SK-N-DZ (cell line): ENCODE measurements around the gene MGST3.
"Not testable (repeated sequence)": the region's sequence is repeated elsewhere in the genome, so short reads cannot be mapped to it uniquely, and the experiment has no call there.

Experiments used
- DNase-seq: peaks from one replicate; pipeline ENCODE4 v3.0.0-alpha.2; 2015; ENCODE audit warnings: low spot score

MGST3 gene

GRCh38 chr1:165629151-165629550 is 1.9 kb upstream of the MGST3 start:
- no peak for DNase-seq

DNA sequence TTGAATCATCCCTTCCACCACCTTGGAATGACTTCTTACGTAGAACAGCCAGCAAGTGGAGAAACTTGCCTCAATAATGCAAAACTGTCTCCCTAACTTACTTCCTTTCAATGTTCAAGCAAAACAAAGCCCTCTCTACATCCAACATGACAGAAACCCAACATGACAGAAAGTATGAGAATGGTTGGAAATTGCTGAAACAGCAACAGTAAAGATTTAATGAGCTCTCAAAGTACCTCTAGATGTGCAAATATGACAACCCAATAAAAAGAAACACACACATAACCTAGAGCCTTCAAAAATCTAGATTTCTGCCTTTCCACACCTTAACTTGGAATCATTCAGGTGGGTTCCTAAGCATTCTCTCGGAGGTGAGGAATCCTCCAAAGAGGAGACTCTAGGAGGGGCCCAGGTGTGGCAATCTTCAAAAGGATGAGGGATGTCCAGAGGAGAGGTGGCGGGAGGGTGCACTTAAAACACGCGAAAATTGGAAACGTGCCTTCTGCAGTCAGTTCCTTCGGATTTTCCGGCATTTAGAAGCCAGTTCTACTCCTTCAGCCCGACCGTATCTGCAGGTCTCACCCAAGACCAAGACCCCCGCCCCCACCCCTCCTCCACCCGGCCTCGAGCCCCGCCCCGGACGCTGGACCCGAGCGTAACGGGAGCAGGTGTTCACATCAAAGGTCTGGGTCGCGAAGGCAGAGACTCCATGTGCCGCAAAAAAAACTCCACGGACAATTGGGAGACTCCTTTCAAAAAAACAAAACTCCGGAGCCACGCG is 996 bp upstream of the MGST3 start:
- DNase-seq: no peak

DNA sequence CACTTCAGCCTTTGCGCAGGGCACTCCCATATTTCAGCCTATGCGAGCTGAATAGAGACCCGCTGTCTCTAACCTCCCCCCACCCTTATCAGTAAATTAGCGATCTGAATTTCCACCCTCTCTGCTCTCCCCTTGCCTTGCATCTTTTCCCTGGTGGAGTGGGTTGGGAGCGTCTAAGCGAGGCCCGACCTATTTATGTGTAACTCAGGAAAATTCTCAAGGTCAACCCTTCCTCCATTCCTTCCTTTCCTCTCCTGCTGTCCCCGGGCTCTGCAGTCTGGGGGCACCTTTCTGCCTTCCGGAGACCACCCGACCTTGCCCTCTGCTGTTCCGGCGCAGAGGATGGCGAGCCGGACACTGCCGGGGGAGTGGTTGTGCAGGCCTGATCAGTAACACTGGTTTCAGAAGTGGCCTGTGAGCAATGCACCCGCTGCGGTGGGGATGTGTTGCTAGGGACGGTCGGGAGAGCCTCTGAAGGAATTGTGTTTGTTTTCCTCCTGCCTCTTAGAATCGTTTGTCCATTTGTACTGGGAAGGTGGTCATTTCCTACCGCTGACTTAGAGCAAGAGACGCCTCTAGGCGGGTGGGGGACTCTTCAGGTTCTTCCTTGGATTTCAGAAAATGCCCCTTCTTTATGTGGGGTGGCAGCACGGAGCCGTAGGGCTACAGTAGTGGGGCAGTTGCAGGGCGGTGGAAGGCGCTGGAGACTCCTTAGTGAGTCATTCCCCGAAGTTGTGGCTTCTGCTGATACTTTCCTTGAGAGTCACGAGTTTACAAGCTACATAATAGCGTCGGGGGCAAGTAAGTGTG is 513 bp downstream of the MGST3 start:
- peak; percentile 36 for DNase-seq

DNA sequence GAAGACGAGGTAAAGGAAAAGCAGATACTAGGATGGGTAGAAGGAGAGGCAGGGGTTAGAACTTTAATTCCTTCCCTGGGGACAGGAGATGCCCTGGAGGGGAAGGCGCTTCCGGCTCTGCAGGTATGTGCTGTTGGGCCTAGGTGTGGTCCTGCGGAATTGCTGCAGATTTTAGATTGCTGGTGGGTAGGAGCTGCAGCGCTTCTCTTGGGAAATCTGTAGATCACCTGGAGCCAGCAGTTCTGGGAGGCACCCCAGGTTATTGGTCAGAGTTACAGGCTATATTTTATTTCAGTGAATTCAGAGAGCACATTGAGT is 1.1 kb downstream of the MGST3 start:
- DNase-seq: no peak

- DNase-seq: no peak
Measured at GRCh38 chr1:165632491-165632890, 1.5 kb downstream of the MGST3 start.

- DNase-seq: no peak
Measured at GRCh38 chr1:165633614-165634013, 2.6 kb downstream of the MGST3 start.

DNA sequence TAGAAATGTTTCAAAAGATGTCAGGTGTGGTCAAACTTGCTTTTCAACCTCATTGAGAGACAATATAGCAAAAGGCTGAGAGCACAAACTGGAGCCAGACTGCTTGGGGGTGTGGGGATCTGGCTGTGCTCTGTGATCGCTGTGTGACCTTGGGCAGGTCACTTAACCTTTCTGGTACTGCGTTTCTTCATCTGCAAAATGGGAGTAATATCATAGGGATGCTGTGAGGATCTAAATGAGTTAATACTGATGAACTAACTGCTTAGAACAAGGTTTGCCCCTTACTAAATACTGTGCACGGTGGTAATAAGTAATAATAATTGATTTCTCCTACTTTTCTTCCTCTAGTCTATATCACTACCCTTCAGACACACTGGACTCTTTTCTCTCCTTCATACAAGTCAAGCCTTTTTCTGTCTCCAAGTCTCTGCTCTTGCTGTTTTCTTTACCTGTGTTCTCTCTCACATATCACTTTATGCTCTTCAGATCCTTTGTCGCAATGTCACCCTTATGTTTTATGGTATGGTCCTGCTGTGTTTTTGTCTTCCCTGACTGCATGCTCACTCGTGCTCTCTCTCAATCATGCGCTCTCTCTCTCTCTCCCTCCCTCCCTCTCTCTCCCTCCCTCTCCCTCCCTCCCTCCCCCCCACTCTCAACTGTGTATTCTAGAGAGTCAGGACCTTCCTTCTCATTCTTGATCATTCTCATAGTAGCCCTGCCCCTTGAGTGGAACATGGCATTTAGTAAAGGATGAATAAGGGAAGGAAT is 3.3 kb downstream of the MGST3 start:
- no peak for DNase-seq

DNA sequence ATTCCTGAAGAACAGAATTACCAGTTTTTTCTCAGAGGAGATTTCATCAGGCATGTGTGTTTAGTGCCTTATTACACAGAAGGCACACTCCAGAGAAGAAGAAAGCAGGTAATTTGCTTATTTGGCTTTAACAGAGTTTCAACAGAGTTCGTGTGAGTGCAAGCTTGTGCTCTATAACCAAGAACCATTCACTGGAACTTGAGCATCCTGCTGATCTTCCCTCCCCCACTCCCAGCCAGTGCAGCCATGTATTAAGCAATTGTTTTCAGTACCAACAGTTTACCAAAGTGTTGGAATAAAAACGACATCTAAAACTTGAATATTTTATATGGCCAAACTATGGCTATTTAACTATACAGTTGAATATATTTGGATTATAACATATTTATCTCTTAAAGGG is 4.3 kb downstream of the MGST3 start:
- no peak for DNase-seq

- no peak for DNase-seq
Measured at GRCh38 chr1:165635823-165636222, 4.8 kb downstream of the MGST3 start.

DNA sequence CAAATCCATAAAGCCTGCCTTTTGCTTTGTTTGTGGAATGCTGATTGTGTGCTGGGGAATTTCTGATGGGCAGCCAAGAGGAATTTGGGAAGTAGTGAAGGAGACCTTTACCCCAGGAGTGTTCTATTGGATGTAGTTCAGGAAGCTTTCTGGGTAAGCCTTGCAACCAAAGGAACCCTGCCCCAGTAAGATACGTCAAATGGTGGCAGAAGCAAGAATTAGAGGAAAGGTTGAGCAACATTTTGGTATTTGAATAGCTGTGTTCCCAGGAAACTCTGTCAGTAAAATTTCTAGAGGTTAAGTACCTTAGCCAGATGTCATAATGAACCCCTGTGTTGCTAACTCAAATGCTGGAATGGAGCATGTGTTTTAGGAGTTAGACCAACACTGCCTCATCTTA is 6.4 kb downstream of the MGST3 start:
- DNase-seq: no peak

GRCh38 chr1:165638211-165638610 is 7.2 kb downstream of the MGST3 start:
- DNase-seq: not testable (repeated sequence)

DNA sequence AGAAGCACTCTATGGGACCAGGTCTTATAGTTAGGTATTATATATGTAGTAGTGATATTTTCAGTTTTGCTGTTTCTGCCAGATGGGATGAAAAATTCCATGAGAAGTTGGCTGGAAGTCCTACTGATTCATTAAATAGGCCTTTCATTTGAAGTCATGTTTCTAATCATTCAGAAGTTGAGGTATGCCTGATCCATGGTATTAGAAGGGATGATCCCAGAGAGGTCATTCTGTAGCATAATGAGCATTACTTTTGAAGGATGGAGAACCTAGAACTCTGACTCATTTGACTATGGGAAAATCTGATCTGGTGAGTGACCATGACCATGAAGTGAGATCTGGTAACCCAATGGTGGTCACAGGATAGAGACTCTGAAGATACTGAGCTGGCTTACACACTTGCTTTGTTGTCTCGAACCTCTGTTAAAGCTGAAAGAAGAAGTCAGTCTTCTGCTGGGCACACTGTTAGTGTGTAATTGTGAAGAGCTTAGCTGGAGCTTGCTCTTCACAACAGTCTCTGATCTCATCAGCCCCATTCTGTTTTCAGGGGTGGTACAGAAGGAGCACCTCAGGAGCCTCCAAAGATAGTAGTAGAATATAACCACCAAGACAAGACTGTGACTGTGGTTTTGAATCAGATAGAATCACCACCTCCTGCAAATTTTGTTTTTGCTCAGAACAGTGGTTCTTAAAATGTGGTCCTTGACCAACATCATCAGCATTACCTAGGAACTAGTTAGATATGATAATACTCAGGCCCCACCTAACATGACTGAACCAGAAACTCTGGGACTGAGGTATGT is 9.0 kb downstream of the MGST3 start:
- no peak for DNase-seq

- no peak for DNase-seq
Measured at GRCh38 chr1:165641231-165641987, 10.4 kb downstream of the MGST3 start.

DNA sequence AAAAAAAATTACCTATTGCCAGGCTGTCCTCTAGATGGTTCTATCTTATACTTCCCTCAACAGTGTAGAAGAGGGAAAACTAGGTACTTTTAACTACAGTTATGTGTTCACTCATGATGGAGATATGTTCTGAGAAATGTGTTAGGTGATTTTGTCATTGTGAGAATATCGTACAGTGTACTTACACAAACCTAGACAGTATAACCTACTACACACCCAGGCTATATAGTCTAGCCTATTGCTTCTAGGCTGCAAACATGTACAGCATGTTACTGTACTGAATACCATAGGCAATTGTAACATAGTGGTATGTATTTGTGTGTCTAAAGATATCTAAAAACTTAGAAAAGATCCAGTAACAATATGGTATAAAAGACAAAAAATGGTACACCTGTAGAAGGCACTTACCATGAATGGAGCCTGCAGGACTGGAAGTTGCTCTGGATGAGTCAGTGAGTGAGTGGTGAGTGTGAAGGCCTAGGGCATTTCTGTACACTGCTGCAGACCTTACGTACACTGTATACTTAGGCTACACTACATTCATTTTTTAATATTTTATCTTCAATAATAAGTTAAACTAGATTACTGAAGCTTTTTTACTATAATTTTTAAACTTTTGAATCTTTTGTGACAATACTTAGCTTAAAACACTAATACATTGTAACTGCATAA is 13.2 kb downstream of the MGST3 start:
- DNase-seq: no peak

DNA sequence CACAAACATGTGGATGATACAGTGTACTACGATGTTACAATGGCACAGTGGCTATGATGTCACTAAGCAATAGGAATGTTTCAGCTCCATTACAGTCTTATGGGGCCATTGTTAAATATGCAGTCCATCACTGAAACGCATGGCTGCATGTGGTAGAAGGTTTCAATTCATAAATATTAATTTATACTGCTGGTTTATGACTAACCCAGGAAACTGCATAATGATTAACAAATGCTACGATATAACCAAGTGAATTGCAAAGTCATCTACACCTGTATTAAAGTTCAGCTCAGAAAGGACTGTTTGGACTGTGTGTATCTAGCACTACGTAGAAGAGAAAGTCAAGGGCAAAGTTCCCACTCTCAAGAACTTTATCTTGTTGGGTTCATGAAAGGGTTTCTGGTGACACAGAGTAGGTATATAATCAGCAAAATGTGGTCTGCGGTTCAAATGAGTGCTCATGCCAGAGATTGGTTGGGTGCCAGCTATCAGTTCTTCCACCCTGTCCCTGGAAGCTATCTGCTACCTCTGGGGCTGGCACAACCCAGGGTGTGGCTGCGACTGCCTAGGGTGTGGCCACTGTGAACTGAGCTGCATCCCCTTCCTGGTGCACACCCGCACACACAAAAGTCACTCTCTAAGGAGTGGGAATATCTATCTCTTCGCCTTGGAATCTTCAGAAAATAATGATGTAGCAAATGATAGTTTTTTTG is 14.8 kb downstream of the MGST3 start:
- DNase-seq: no peak

DNA sequence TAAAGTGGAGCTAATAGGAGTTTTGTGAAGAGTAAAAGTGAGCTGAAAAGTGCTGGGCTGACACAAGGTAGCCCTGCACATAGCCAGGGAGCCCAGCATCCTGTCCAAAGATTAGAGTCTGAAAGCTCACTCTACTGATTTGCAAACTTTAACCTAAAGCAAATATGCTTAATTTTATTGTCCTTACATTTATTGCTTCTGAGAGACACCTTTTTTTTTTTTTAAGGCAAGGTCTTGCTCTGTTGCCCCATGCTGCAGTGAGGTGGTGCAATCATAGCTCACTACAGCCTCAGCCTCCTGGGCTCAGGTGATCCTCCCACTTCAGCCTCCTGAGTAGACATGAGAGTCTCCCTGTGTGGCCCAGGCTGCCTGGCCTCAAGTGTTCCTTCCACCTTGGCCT is 16.5 kb downstream of the MGST3 start:
- no peak for DNase-seq

- DNase-seq: no peak
Measured at GRCh38 chr1:165647970-165648369, 16.9 kb downstream of the MGST3 start.

DNA sequence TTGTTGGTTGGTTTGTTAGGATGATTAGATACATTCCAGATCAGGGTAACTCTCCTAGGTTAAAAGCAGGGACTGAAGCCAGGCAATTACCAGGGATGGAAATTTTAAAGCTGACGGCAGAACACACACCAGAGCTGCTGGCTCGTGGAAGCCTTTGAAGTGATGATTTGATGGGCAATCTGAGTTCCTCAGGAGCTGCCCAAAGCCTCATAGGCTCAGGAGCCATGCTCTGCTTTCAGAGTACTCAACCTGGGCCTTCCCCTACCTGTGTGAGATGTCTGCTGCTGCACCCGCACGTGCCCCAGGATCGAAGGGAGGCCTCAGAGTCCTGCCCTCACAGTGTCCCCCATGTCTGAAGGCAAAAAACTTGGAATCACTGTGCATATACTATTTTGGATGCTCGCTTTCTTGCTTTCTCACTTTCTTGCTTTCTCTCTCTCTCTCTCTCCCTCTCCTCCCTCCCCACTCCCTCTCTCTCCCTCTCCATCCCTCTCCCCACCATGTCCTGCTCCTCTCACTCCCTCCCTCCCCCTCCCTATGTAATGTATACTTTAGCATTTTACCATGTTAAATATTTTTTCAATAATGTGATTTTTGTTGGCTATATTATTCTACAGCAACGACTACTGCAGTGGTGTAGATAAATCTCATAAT is 18.0 kb downstream of the MGST3 start:
- DNase-seq: no peak

- DNase-seq: no peak
Measured at GRCh38 chr1:165650981-165651625, 20.1 kb downstream of the MGST3 start.
